ENCODE measurements around the gene MIS18BP1. TPM values are rescaled to one million over a fixed set of nuclear protein-coding genes. Genes with fewer than 3 reads are reported as not detected.

Gene MIS18BP1
- total RNA-seq, 1 experiment from 2014 or later: 54.4 TPM

GRCh38 chr14:45271858-45272537, 19.0 kb upstream of the MIS18BP1 start:
- Histone ChIP-seq H2AFZ (no peak overlapping the region), H3K4me1 (replicated peaks; ENCODE audit: insufficient read depth) (no peaks in the 10 kb centered on the region), H3K4me2 (no peak overlapping the region), H3K36me3 (ENCODE audit: low read depth) (no peaks in the 10 kb centered on the region), H3K79me2 (ENCODE audit: low read depth) (no peaks in the 10 kb centered on the region), H4K20me1 (ENCODE audit: insufficient read depth) (no peaks in the 10 kb centered on the region), H3K27me3 (ENCODE audit: insufficient read depth, low read depth) (no peaks in the 10 kb centered on the region), H3K4me3 (no peak overlapping the region), H3K9me2 (ENCODE audit: insufficient read depth) (no peaks in the 10 kb centered on the region), H3K9me3 (ENCODE audit: insufficient read depth, low read depth) (no peaks in the 10 kb centered on the region), H3F3A (ENCODE audit: insufficient read depth, low read depth) (no peaks in the 10 kb centered on the region), H3K27ac (no peak overlapping the region)
- BruUV-seq (replicated peaks): no TSS peak
- ChIA-PET CTCF (no interaction called here), POLR2A (ENCODE audit: unreplicated experiment) (no interaction called here)
- no peak for TF ChIP-seq EZH2 (IDR thresholded peaks at IDR 0.05; ENCODE audit: low read depth)
- TF ChIP-seq CTCF (conservative IDR thresholded peaks at IDR 0.05): no peak
- DNase-seq: no peak
- intact Hi-C loops (cut with micrococcal nuclease; ENCODE audit: unreplicated experiment): no loop called here

- TF ChIP-seq CTCF (conservative IDR thresholded peaks at IDR 0.05): no peak
- TF ChIP-seq EZH2 (IDR thresholded peaks at IDR 0.05; ENCODE audit: low read depth): no peak
- no peak for DNase-seq
- no peaks in the 10 kb centered on the region for H4K20me1 ChIP-seq (ENCODE audit: insufficient read depth)
- H3K27ac ChIP-seq: no peak overlapping the region
- H3K9me3 ChIP-seq (ENCODE audit: insufficient read depth, low read depth): no peaks in the 10 kb centered on the region
- ChIA-PET CTCF (interaction anchor here (0.7 kb wide), 1 partner anchor 356 kb away, joined by 4 read pairs; no protein-coding TSS in a partner anchor), POLR2A (ENCODE audit: unreplicated experiment) (no interaction called here)
- no peaks in the 10 kb centered on the region for H3K27me3 ChIP-seq (ENCODE audit: insufficient read depth, low read depth)
- no peaks in the 10 kb centered on the region for H3K79me2 ChIP-seq (ENCODE audit: low read depth)
- H3F3A ChIP-seq (ENCODE audit: insufficient read depth, low read depth): no peaks in the 10 kb centered on the region
- intact Hi-C loops (cut with micrococcal nuclease; ENCODE audit: unreplicated experiment): no loop called here
- H3K36me3 ChIP-seq (ENCODE audit: low read depth): no peaks in the 10 kb centered on the region
- H3K4me1 ChIP-seq (replicated peaks; ENCODE audit: insufficient read depth): no peaks in the 10 kb centered on the region
- no peak overlapping the region for H2AFZ ChIP-seq
- BruUV-seq (replicated peaks): no TSS peak
- no peak overlapping the region for H3K4me3 ChIP-seq
- H3K9me2 ChIP-seq (ENCODE audit: insufficient read depth): no peaks in the 10 kb centered on the region
- no peak overlapping the region for H3K4me2 ChIP-seq
These were observed 17.0 kb upstream of the MIS18BP1 start for GRCh38 chr14:45270031-45270430.

- no peaks in the 10 kb centered on the region for H3K9me3 ChIP-seq (ENCODE audit: insufficient read depth, low read depth)
- no TSS peak for BruUV-seq (replicated peaks)
- H2AFZ ChIP-seq: no peak overlapping the region
- no peaks in the 10 kb centered on the region for H3F3A ChIP-seq (ENCODE audit: insufficient read depth, low read depth)
- no peak for DNase-seq
- H3K4me1 ChIP-seq (replicated peaks; ENCODE audit: insufficient read depth): no peaks in the 10 kb centered on the region
- no peaks in the 10 kb centered on the region for H3K9me2 ChIP-seq (ENCODE audit: insufficient read depth)
- intact Hi-C loops (cut with micrococcal nuclease; ENCODE audit: unreplicated experiment): no loop called here
- TF ChIP-seq CTCF (conservative IDR thresholded peaks at IDR 0.05) (no peak), EZH2 (IDR thresholded peaks at IDR 0.05; ENCODE audit: low read depth) (no peak)
- H3K79me2 ChIP-seq (ENCODE audit: low read depth): no peaks in the 10 kb centered on the region
- CTCF ChIA-PET: interaction anchor here (2.5 kb wide), 1 partner anchor 353 kb away, joined by 23 read pairs; no protein-coding TSS in a partner anchor
- POLR2A ChIA-PET (ENCODE audit: unreplicated experiment): no interaction called here
- no peak overlapping the region for H3K4me3 ChIP-seq
- no peaks in the 10 kb centered on the region for H4K20me1 ChIP-seq (ENCODE audit: insufficient read depth)
- no peaks in the 10 kb centered on the region for H3K27me3 ChIP-seq (ENCODE audit: insufficient read depth, low read depth)
- no peaks in the 10 kb centered on the region for H3K36me3 ChIP-seq (ENCODE audit: low read depth)
- H3K4me2 ChIP-seq: no peak overlapping the region
- no peak overlapping the region for H3K27ac ChIP-seq
These were observed 14.1 kb upstream of the MIS18BP1 start for GRCh38 chr14:45267071-45267470.
